HG02943 (cell line): ENCODE data around the gene CNTNAP2.

Experiments used
- ATAC-seq: cut with Tn5 transposase; IDR thresholded peaks from one replicate; pipeline ENCODE4 v1.9.1; 2021; ENCODE audit warnings: mild to moderate bottlenecking, low read depth, moderate library complexity; ENCODE audit not compliant: unreplicated experiment

Gene CNTNAP2

GRCh38 chr7:147279514-147279913 is 1162.9 kb downstream of the CNTNAP2 start:
- ATAC-seq, result no peak

GRCh38 chr7:147279964-147280374 is 1163.4 kb downstream of the CNTNAP2 start:
- no peak for ATAC-seq

- ATAC-seq, result no peak
Observed at GRCh38 chr7:147282204-147282603, 1165.6 kb downstream of the CNTNAP2 start.

GRCh38 chr7:147296201-147296600 is 1179.6 kb downstream of the CNTNAP2 start:
- ATAC-seq, result no peak

DNA sequence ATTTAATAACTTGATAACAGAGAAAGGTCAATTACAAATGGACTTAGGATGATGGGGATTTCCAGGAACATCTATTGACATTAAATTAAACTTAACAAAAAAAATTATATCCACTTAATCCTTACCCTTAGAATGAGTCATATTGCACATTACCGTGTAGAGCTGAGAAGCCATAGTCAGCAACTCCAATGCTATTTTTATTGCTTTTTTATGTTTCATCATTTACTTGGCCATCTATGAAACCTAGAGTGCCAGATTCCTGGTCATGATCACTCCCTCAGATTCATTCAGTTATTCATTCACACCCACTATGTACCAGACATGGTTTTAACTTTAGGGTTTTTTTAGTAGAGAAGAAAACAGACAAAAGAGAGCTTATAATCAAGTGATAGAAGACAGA is 1180.4 kb downstream of the CNTNAP2 start:
- ATAC-seq, result no peak

DNA sequence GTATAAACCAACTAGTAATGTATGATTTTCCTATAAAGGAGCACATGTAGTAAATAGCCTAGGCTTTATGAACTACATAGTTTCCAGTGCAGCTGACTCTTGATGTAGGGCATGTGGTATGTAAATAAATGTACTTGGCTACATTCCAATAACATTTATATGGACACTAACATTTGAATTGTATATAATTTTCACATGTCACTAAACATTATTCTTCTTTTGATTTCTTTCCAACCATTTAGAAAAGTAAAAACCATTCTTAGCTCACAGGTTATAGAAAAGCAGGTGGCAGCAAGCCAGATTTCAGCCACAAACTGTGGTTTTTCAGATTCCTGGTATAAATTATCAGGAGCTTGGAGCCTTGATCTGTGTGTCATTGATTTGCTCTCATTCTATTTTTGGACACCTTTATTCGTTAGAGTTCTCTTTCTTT is 1182.0 kb downstream of the CNTNAP2 start:
- ATAC-seq, result no peak

- ATAC-seq, result no peak
Observed at GRCh38 chr7:147300293-147300692, 1183.7 kb downstream of the CNTNAP2 start.

DNA sequence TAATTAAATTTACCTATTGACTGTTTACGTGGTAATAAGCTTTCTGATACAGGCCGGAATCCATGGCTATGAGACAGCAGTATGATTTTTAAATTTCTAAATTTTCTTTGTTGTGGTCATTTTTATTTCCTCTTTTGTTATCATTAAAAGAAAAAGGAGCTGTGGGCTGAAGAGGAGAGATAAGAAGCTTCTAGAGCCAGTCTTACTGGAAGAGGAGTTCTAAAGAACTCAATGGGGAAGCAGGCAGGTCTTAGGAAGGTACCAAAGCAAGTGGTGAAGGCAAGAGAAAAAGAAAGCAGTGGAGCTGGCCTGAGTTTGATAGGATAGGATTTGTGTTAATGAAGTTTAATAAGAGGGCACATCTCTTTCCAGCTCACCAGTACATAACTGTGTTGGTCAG is 1187.8 kb downstream of the CNTNAP2 start:
- ATAC-seq, result no peak

- no peak for ATAC-seq
Observed at GRCh38 chr7:147305827-147306226, 1189.2 kb downstream of the CNTNAP2 start.

GRCh38 chr7:147308539-147308938 is 1191.9 kb downstream of the CNTNAP2 start:
- no peak for ATAC-seq

GRCh38 chr7:147311336-147311735 is 1194.7 kb downstream of the CNTNAP2 start:
- ATAC-seq, result no peak

DNA sequence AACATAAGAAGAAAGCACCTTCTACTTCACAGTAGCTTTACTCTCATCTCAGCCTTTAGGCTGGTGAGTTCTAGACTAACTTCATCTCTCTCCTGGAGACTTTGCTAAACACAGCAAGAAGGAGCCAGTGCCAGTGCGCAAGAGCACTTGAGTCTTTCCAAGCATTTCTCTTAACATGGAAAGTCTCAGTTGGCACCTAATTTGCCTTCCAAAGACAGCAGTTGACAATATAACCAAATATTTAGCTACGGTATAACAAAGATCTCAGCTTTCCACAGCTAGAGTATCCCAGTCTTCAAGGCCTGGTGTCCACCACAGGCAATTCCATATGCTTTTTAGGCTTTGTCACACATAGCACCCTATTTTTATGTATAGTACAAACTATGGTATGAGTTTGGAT is 1204.9 kb downstream of the CNTNAP2 start:
- no peak for ATAC-seq

DNA sequence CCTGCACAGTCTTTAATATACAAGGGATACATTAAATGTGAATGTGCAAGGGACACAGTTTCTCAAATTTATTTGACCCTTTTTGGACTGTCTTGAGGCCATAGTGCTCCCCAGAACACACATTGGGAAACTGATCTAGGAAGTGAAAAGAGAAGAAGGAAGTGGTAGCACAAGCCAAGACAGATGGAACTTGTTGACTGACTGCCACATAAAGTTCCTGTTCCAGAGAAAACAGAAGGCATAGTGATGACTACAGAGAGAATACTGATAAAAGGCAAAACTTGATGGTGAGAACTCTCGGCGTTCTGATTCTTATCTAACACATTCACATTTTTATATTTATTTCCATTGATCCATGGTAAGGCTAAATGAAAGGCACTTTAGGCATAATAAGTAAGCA is 1216.4 kb downstream of the CNTNAP2 start:
- ATAC-seq, result no peak

DNA sequence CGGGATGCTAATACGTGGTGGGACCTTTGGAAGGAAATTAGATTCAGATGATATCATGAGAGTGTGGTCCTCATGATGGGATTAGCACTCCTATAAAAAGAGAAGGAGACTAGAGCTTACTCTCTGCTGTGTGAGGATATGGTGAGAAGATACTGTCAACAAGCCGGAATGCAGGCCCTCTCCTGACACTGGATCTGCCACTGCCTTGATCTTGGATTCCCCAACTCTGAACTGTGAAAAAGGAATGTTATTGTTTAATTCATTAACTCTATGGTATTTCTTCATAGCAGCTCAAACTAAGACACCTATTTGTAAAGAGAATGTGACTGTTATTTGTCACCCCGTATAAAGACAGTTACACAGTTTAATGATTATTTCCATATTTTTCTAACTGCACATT is 1246.5 kb downstream of the CNTNAP2 start:
- ATAC-seq, result no peak

GRCh38 chr7:147376192-147376591 is 1259.6 kb downstream of the CNTNAP2 start:
- no peak for ATAC-seq

GRCh38 chr7:147380926-147381325 is 1264.3 kb downstream of the CNTNAP2 start:
- no peak for ATAC-seq

- ATAC-seq, result no peak
Observed at GRCh38 chr7:147394329-147394728, 1277.7 kb downstream of the CNTNAP2 start.

GRCh38 chr7:147400221-147400689 is 1283.7 kb downstream of the CNTNAP2 start:
- ATAC-seq, result no peak

DNA sequence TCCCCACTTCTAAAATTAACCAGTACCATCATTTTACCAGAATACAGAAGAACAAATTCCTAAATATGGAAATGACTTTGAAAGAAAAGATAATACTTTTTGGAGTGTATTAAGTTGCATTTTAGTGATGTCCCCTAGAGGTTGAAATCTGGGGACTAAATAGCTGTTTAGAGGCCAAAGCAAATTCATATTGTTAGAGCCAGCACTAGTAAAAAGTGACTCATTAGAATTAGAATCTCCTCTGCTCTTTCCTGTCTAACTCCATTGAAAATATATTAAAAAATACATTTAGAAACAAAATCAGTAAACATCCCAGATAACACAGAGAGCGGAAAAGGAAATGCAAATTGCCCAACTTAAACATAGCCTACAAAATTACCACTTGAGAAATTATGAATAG is 1284.3 kb downstream of the CNTNAP2 start:
- no peak for ATAC-seq

GRCh38 chr7:147405621-147406020 is 1289.0 kb downstream of the CNTNAP2 start:
- no peak for ATAC-seq

DNA sequence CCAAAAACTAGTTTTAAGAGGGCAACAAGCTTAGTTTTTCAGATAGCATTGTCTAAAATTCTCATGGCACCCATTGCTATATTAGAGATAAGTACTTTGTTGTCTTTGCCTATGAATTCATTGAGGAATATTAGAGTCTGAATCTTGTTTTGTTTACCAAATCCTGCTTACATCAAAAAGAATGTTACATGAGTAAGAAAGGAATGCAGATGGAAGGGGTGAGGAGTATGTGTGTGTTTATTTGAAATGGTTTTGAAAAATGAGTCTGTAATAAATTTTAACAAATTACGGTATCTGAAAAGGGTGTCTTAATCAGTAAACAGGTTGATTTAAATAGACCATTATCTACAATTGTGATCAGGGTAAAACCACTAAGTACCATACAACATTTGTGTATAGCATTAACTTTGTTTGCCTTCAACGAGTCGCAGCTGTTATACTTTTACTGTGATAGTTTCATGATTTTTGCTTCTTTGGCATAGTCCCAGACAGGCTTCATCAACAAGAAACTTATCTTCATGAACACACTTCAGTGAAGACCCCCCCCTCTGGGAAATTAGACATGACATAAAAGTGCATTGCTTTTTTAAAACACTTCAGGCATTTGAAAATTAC is 1290.0 kb downstream of the CNTNAP2 start:
- ATAC-seq, result no peak

DNA sequence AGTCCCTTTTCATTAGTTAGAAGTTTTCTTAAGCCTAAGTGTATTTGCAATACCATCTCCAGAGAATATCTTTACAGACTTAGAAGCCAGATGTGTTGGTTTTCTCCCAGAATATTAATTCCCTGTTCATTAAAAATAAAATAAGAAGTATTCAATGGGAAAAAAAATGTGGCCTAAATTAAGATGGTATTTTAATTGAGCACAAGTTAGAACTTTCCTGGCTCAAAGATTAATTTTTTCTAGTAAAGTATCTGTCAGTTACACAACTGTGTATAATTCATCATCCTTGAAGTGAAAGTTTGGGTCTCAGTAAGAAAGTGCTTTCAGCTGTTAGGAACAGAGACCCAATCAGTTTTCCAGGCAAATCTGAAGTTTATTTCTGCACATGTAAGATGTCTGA is 1294.5 kb downstream of the CNTNAP2 start:
- ATAC-seq, result no peak

GRCh38 chr7:147412109-147412508 is 1295.5 kb downstream of the CNTNAP2 start:
- no peak for ATAC-seq
